SK-N-SH (cell line): ENCODE measurements around the gene CCDC32.
"Not testable (repeated sequence)": the region's sequence is repeated elsewhere in the genome, so short reads cannot be mapped to it uniquely, and the experiment has no call there.

Source experiments
- CTCF ChIP-seq: fragments of 200-600 bp; sonication (generic); IDR thresholded peaks from 2 replicates; pipeline ENCODE4 v1.6.1; 2017; ENCODE audit warnings: antibody characterized with exemption, mild to moderate bottlenecking, moderate library complexity
- ELF1 ChIP-seq: IDR thresholded peaks from 2 replicates; pipeline ENCODE4 v1.4.0; 2012
- EZH2phosphoT487 ChIP-seq: fragments of 200-600 bp; sonication (generic); IDR thresholded peaks from 2 replicates; pipeline ENCODE4 v1.6.1; 2017; ENCODE audit warnings: low read depth, mixed run types, mild to moderate bottlenecking, antibody characterized with exemption, moderate library complexity, borderline replicate concordance
- FOXM1 ChIP-seq: IDR thresholded peaks from 2 replicates; pipeline ENCODE4 v1.4.0; 2012; ENCODE audit warnings: low read depth, mild to moderate bottlenecking
- RAD21 ChIP-seq: IDR thresholded peaks from 2 replicates; pipeline ENCODE4 v1.6.1; 2012; ENCODE audit warnings: mild to moderate bottlenecking, low read length
- REST ChIP-seq: IDR thresholded peaks from 2 replicates; pipeline ENCODE4 v1.6.1; 2012; ENCODE audit warnings: mild to moderate bottlenecking, low read depth, low read length, moderate library complexity
- RFX5 ChIP-seq: IDR thresholded peaks from 2 replicates; pipeline ENCODE4 v1.6.1; 2012; ENCODE audit warnings: mild to moderate bottlenecking, improper control_type of control experiment, low read length
- SIN3A ChIP-seq: IDR thresholded peaks from 2 replicates; pipeline ENCODE4 v1.6.1; 2012; ENCODE audit warnings: low read depth, mild to moderate bottlenecking, low read length, moderate library complexity, borderline replicate concordance

- TF ChIP-seq CTCF, EZH2phosphoT487, SIN3A, RFX5, ELF1, RAD21, FOXM1, REST: not testable (repeated sequence)
Observed at GRCh38 chr15:40581796-40582195, 17.0 kb upstream of the CCDC32 start.
